Upper lobe of right lung (tissue), 1 donor: ENCODE data around the gene LRRC27. TPM values are rescaled to one million over a fixed set of nuclear protein-coding genes. Genes with fewer than 3 reads are reported as not detected.

Source experiments
- ATAC-seq: fragments of 200-7000 bp; cut with Tn5 transposase; one replicate; pipeline ENCODE4 v1.9.1; 2020; ENCODE audit warnings: mild to moderate bottlenecking, moderate library complexity
- DNase-seq: peaks from one replicate; pipeline ENCODE4 v3.0.0-alpha.2; 2020
- H3K27ac ChIP-seq: fragments of 200-600 bp; one replicate; pipeline ENCODE4 v1.8.0; 2022
- H3K27me3 ChIP-seq: fragments of 200-600 bp; one replicate; pipeline ENCODE4 v1.8.0; 2022; ENCODE audit warnings: mild to moderate bottlenecking
- H3K36me3 ChIP-seq: fragments of 200-600 bp; one replicate; pipeline ENCODE4 v1.8.0; 2022
- H3K4me1 ChIP-seq: fragments of 200-600 bp; one replicate; pipeline ENCODE4 v1.8.0; 2022
- H3K4me3 ChIP-seq: fragments of 200-600 bp; one replicate; pipeline ENCODE4 v1.8.0; 2022; ENCODE audit warnings: mild to moderate bottlenecking
- H3K9me3 ChIP-seq: fragments of 200-600 bp; one replicate; pipeline ENCODE4 v1.8.0; 2022
- CTCF ChIP-seq: fragments of 200-600 bp; IDR thresholded peaks from one replicate; pipeline ENCODE4 v1.8.0; 2022; ENCODE audit warnings: antibody characterized with exemption
- intact Hi-C: fragments of 100-400 bp; cut with DNase I; formaldehyde crosslinking; loops from one replicate; pipeline ENCODE4 v1.11.0; 2022
- long read RNA-seq: library from polyadenylated mRNA; unstranded; transcript quantifications from one replicate; pipeline ENCODE4 v2.0.0, GENCODE V29; 2021
- total RNA-seq: library from RNA; stranded (reverse); fragmentation: NEBNext Ultra II Directional; extraction: Animal tissue kit (Norgen Biotek cat#: 25700); gene quantifications from one replicate; pipeline ENCODE4 v1.2.1, GENCODE V29; 2021
- donor health status: DM: no; HTN: yes; CAD: no; lungs with severe emphysema.

The LRRC27 gene
- 6.3 TPM for total RNA-seq
- long read RNA-seq, full-length matches to known transcripts: 4 of 6 reads
- long read RNA-seq, partial matches to known transcripts: 0 of 6 reads
- long read RNA-seq, other reads (novel, unspliced or antisense): 2 of 6 reads

GRCh38 chr10:132331601-132332432 is at the start of gene LRRC27:
Gene LRRC27, plus strand, starts transcription at chr10:132332193. Its CDS starts 1,332 bp downstream, at chr10:132333525.
- DNase-seq (peak; percentile 100), ATAC-seq (peak; percentile 93)
- intact Hi-C loops: no loop called here
- peak within 1 kb of the TSS; percentile 79 for H3K27ac ChIP-seq
- H3K9me3 ChIP-seq: no peaks in the 10 kb centered on the region
- H3K36me3 ChIP-seq: no peaks in the 10 kb centered on the region
- no peak for TF ChIP-seq CTCF
- H3K4me1 ChIP-seq: peaks cover 29% of the 10 kb centered on the region
- H3K4me3 ChIP-seq: peak within 1 kb of the TSS; percentile 57
- H3K27me3 ChIP-seq: no peaks in the 10 kb centered on the region

GRCh38 chr10:132282667-132283603 is 49.1 kb upstream of the LRRC27 start:
- Histone ChIP-seq H3K27me3 (no peaks in the 10 kb centered on the region), H3K36me3 (no peaks in the 10 kb centered on the region), H3K4me3 (no peak overlapping the region), H3K9me3 (no peaks in the 10 kb centered on the region), H3K4me1 (no peaks in the 10 kb centered on the region), H3K27ac (no peak overlapping the region)
- no peak for TF ChIP-seq CTCF
- no peak for ATAC-seq
- DNase-seq: no peak
- intact Hi-C loops: no loop called here

- Histone ChIP-seq H3K4me3 (no peak overlapping the region), H3K36me3 (no peaks in the 10 kb centered on the region), H3K27me3 (no peaks in the 10 kb centered on the region), H3K9me3 (no peaks in the 10 kb centered on the region), H3K4me1 (no peaks in the 10 kb centered on the region), H3K27ac (no peak overlapping the region)
- ATAC-seq (no peak), DNase-seq (no peak)
- intact Hi-C loops: no loop called here
- TF ChIP-seq CTCF: no peak
Measured at GRCh38 chr10:132283604-132284382, 48.2 kb upstream of the LRRC27 start.

- H3K27ac ChIP-seq: no peak overlapping the region
- DNase-seq: no peak
- intact Hi-C loops: no loop called here
- H3K4me1 ChIP-seq: no peaks in the 10 kb centered on the region
- H3K36me3 ChIP-seq: no peaks in the 10 kb centered on the region
- no peak overlapping the region for H3K4me3 ChIP-seq
- ATAC-seq: no peak
- no peaks in the 10 kb centered on the region for H3K9me3 ChIP-seq
- TF ChIP-seq CTCF: no peak
- no peaks in the 10 kb centered on the region for H3K27me3 ChIP-seq
Measured at GRCh38 chr10:132289439-132289838, 42.6 kb upstream of the LRRC27 start.

GRCh38 chr10:132290631-132291030 is 41.4 kb upstream of the LRRC27 start:
- no peaks in the 10 kb centered on the region for H3K27me3 ChIP-seq
- no peak overlapping the region for H3K4me3 ChIP-seq
- no peak for TF ChIP-seq CTCF
- no peak for DNase-seq
- no peak overlapping the region for H3K27ac ChIP-seq
- no peaks in the 10 kb centered on the region for H3K4me1 ChIP-seq
- no peak for ATAC-seq
- intact Hi-C loops: no loop called here
- no peaks in the 10 kb centered on the region for H3K36me3 ChIP-seq
- no peaks in the 10 kb centered on the region for H3K9me3 ChIP-seq
